Liver (tissue), 9 donors: Measurements from ENCODE around the gene SPSB2. TPM values are rescaled to one million over a fixed set of nuclear protein-coding genes. Genes with fewer than 3 reads are reported as not detected.

Experiments used
- DNase-seq: peaks from one replicate; pipeline ENCODE4 v3.0.0-alpha.2; 2017; ENCODE audit warnings: low spot score
- H3K27ac ChIP-seq, 2 donors: one replicate each; pipeline ENCODE4 v1.7.0; 2013; ENCODE audit warnings: inconsistent platforms in 2 of 2, low read length in 2 of 2, control low read depth in 1 of 2, low read depth in 1 of 2, mild to moderate bottlenecking in 1 of 2
- H3K27me3 ChIP-seq, 4 donors: one replicate each; pipeline versions ENCODE4 v1.6.1 to v1.7.0; 2013; ENCODE audit warnings: low read length in 3 of 4, inconsistent platforms in 1 of 4, mild to moderate bottlenecking in 1 of 4, moderate library complexity in 1 of 4; ENCODE audit not compliant: control insufficient read depth in 4 of 4, insufficient read depth in 4 of 4
- H3K36me3 ChIP-seq, 4 donors: one replicate each; pipeline versions ENCODE4 v1.6.1 to v1.7.0; 2013; ENCODE audit warnings: low read length in 3 of 4, mild to moderate bottlenecking in 3 of 4, low read depth in 1 of 4, moderate library complexity in 1 of 4; ENCODE audit not compliant: control insufficient read depth in 4 of 4, insufficient read depth in 3 of 4
- H3K4me1 ChIP-seq, 4 donors: one replicate each; pipeline versions ENCODE4 v1.6.1 to v1.7.0; 2013; ENCODE audit warnings: low read length in 3 of 4, mild to moderate bottlenecking in 3 of 4, moderate library complexity in 1 of 4; ENCODE audit not compliant: control insufficient read depth in 4 of 4, insufficient read depth in 4 of 4
- H3K4me3 ChIP-seq, 3 donors: one replicate each; pipeline versions ENCODE4 v1.6.1 to v1.7.0; 2013; ENCODE audit warnings: low read length in 3 of 3, control low read depth in 1 of 3, low read depth in 1 of 3, mild to moderate bottlenecking in 1 of 3
- H3K9ac ChIP-seq, 2 donors: one replicate each; pipeline ENCODE4 v1.7.0; 2013; ENCODE audit warnings: low read length in 2 of 2, mild to moderate bottlenecking in 2 of 2, moderate library complexity in 2 of 2, control low read depth in 1 of 2, low read depth in 1 of 2
- H3K9me3 ChIP-seq, 4 donors: one replicate each; pipeline versions ENCODE4 v1.6.1 to v1.7.0; 2013; ENCODE audit warnings: low read length in 3 of 4; ENCODE audit not compliant: control insufficient read depth in 4 of 4
- EGR1 ChIP-seq, 2 donors: IDR thresholded peaks; 2 replicates each; pipeline ENCODE4 v1.6.1; 2016 to 2018; ENCODE audit warnings: antibody characterized with exemption in 2 of 2, low read depth in 2 of 2
- FOXA2 ChIP-seq: IDR thresholded peaks from 2 replicates; pipeline ENCODE4 v1.6.1; 2016; ENCODE audit warnings: antibody characterized with exemption
- GABPA ChIP-seq, 2 donors: IDR thresholded peaks in 1 of 2; conservative IDR thresholded peaks in 1 of 2; 2 replicates each; pipeline ENCODE4 v1.6.1; 2016; ENCODE audit warnings: antibody characterized with exemption in 2 of 2, mild to moderate bottlenecking in 1 of 2, moderate library complexity in 1 of 2
- HNF4A ChIP-seq, 2 donors: conservative IDR thresholded peaks; 2 replicates each; pipeline ENCODE4 v1.6.1; 2016; ENCODE audit warnings: antibody characterized with exemption in 2 of 2, mild to moderate bottlenecking in 2 of 2
- HNF4G ChIP-seq: IDR thresholded peaks from 2 replicates; pipeline ENCODE4 v1.6.1; 2016; ENCODE audit warnings: antibody characterized with exemption
- JUND ChIP-seq, 2 donors: IDR thresholded peaks; 2 replicates each; pipeline ENCODE4 v1.6.1; 2016; ENCODE audit warnings: antibody characterized with exemption in 2 of 2
- NR2F2 ChIP-seq: IDR thresholded peaks from 2 replicates; pipeline ENCODE4 v1.6.1; 2016; ENCODE audit warnings: antibody characterized with exemption
- RAD21 ChIP-seq, 2 donors: IDR thresholded peaks; 2 replicates each; pipeline ENCODE4 v1.6.1; 2016; ENCODE audit warnings: antibody characterized with exemption in 2 of 2, mild to moderate bottlenecking in 2 of 2
- REST ChIP-seq: IDR thresholded peaks from 2 replicates; pipeline ENCODE4 v1.6.1; 2016; ENCODE audit warnings: antibody characterized with exemption, mild to moderate bottlenecking
- RXRA ChIP-seq, 2 donors: IDR thresholded peaks; 2 replicates each; pipeline ENCODE4 v1.6.1; 2017 to 2018; ENCODE audit warnings: antibody characterized with exemption in 2 of 2, mild to moderate bottlenecking in 1 of 2
- SP1 ChIP-seq: IDR thresholded peaks from 2 replicates; pipeline ENCODE4 v1.6.1; 2018; ENCODE audit warnings: antibody characterized with exemption, mild to moderate bottlenecking
- TAF1 ChIP-seq: conservative IDR thresholded peaks from 2 replicates; pipeline ENCODE4 v1.6.1; 2016; ENCODE audit warnings: antibody characterized with exemption, mild to moderate bottlenecking
- YY1 ChIP-seq: IDR thresholded peaks from 2 replicates; pipeline ENCODE4 v1.6.1; 2016; ENCODE audit warnings: antibody characterized with exemption, mild to moderate bottlenecking
- WGBS: extraction: QIAGEN DNeasy Blood & Tissue Kit; methylation state at CpG from one replicate; pipeline ENCODE4 v1.1.7; 2013; 5-methylcytosine and 5-hydroxymethylcytosine counted together
- polyA plus RNA-seq, 2 donors: library from polyadenylated mRNA; stranded (reverse) in 1 of 2; unstranded in 1 of 2; fragments of 200-250 nt in 1 of 2; fragments of >200 nt in 1 of 2; fragmentation: Nextera tagmentation in 1 of 2; extraction: Ambion mirVana in 1 of 2; gene quantifications; one replicate each; pipeline versions ENCODE4 v1.2.1 to v1.2.3, GENCODE V29; 2013 to 2015
- total RNA-seq, 2 donors: library from RNA; depleted of rRNA; stranded (reverse); fragments of >200 nt; gene quantifications; one replicate each; pipeline ENCODE4 v1.2.3, GENCODE V29; 2014
- TF ChIP-seq, protein P1 (sequence below): IDR thresholded peaks from 2 replicates; pipeline ENCODE4 v1.6.1; 2016; ENCODE audit warnings: antibody characterized with exemption
- TF ChIP-seq, protein P2 (sequence below): IDR thresholded peaks from 2 replicates; pipeline ENCODE4 v1.6.1; 2016; ENCODE audit warnings: antibody characterized with exemption
- TF ChIP-seq, protein P3 (sequence below): fragments of 150-350 bp; IDR thresholded peaks from 2 replicates; pipeline ENCODE4 v1.5.1; 2017; ENCODE audit warnings: improper control_type of control experiment, low read depth, low read length; ENCODE audit not compliant: missing input control
- TF ChIP-seq, protein P4 (sequence below): IDR thresholded peaks from 2 replicates; pipeline ENCODE4 v1.6.1; 2016; ENCODE audit warnings: antibody characterized with exemption
- donor health status: healthy.
- donor health status: healthy.
- donor health status: healthy.
- donor health status: healthy.
- donor health status: healthy.

The SPSB2 gene
- total and polyA plus RNA-seq, 4 donors: 3.2 to 4.6 (median 4.1) TPM

GRCh38 chr12:6831450-6831995, 41.6 kb downstream of the SPSB2 start (continued):
- TF ChIP-seq RAD21 (IDR thresholded peaks at IDR 0.05): no peak
- TF ChIP-seq SP1: no peak
- TF ChIP-seq, protein P1, sequence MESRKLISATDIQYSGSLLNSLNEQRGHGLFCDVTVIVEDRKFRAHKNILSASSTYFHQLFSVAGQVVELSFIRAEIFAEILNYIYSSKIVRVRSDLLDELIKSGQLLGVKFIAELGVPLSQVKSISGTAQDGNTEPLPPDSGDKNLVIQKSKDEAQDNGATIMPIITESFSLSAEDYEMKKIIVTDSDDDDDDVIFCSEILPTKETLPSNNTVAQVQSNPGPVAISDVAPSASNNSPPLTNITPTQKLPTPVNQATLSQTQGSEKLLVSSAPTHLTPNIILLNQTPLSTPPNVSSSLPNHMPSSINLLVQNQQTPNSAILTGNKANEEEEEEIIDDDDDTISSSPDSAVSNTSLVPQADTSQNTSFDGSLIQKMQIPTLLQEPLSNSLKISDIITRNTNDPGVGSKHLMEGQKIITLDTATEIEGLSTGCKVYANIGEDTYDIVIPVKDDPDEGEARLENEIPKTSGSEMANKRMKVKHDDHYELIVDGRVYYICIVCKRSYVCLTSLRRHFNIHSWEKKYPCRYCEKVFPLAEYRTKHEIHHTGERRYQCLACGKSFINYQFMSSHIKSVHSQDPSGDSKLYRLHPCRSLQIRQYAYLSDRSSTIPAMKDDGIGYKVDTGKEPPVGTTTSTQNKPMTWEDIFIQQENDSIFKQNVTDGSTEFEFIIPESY: no peak
- TF ChIP-seq, protein P2, sequence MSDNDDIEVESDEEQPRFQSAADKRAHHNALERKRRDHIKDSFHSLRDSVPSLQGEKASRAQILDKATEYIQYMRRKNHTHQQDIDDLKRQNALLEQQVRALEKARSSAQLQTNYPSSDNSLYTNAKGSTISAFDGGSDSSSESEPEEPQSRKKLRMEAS: no peak
- TF ChIP-seq TAF1: no peak
- TF ChIP-seq FOXA2: no peak
- TF ChIP-seq HNF4A (conservative IDR thresholded peaks at IDR 0.05): no peak

GRCh38 chr12:6830999-6831398, 42.1 kb downstream of the SPSB2 start:
- no peak for DNase-seq
- Histone ChIP-seq H3K4me3 (no peak overlapping the region), H3K27ac (no peak overlapping the region), H3K36me3 (no peaks in the 10 kb centered on the region), H3K27me3 (peaks cover 0 to 2% (median 0%) of the 10 kb centered on the region in 4 donors), H3K9ac (no peak overlapping the region), H3K9me3 (no peaks in the 10 kb centered on the region), H3K4me1 (peaks cover 7 to 17% (median 12%) of the 10 kb centered on the region in 4 donors)
- no peak for TF ChIP-seq HNF4A (conservative IDR thresholded peaks at IDR 0.05)
- no peak for TF ChIP-seq YY1
- TF ChIP-seq NR2F2: no peak
- TF ChIP-seq EGR1 (IDR thresholded peaks at IDR 0.05; ENCODE audit: low read depth in 2 of 2): no peak
- TF ChIP-seq JUND (IDR thresholded peaks at IDR 0.05): no peak
- no peak for TF ChIP-seq GABPA (IDR thresholded peaks at IDR 0.05 in 1 of 2, conservative IDR thresholded peaks at IDR 0.05 in 1 of 2)
- TF ChIP-seq, protein P3, sequence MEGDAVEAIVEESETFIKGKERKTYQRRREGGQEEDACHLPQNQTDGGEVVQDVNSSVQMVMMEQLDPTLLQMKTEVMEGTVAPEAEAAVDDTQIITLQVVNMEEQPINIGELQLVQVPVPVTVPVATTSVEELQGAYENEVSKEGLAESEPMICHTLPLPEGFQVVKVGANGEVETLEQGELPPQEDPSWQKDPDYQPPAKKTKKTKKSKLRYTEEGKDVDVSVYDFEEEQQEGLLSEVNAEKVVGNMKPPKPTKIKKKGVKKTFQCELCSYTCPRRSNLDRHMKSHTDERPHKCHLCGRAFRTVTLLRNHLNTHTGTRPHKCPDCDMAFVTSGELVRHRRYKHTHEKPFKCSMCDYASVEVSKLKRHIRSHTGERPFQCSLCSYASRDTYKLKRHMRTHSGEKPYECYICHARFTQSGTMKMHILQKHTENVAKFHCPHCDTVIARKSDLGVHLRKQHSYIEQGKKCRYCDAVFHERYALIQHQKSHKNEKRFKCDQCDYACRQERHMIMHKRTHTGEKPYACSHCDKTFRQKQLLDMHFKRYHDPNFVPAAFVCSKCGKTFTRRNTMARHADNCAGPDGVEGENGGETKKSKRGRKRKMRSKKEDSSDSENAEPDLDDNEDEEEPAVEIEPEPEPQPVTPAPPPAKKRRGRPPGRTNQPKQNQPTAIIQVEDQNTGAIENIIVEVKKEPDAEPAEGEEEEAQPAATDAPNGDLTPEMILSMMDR: no peak
- TF ChIP-seq RXRA (IDR thresholded peaks at IDR 0.05): no peak
- no peak for TF ChIP-seq FOXA2
- no peak for TF ChIP-seq RAD21 (IDR thresholded peaks at IDR 0.05)
- TF ChIP-seq, protein P2: no peak
- TF ChIP-seq REST: no peak
- TF ChIP-seq, protein P4, sequence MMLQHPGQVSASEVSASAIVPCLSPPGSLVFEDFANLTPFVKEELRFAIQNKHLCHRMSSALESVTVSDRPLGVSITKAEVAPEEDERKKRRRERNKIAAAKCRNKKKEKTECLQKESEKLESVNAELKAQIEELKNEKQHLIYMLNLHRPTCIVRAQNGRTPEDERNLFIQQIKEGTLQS: no peak
- TF ChIP-seq HNF4G: no peak
- 87% methylated on average over 6 of the region's 6 CpGs for WGBS
